ENCODE results near the gene CHTOP. TPM values are rescaled to one million over a fixed set of nuclear protein-coding genes. Genes with fewer than 3 reads are reported as not detected.

The CHTOP gene
- total and polyA plus RNA-seq, 2 of the 13 experiments (the other 11 are each of a cell fraction or from before 2014, with no cell fraction given): 38.0 to 51.9 TPM

DNA sequence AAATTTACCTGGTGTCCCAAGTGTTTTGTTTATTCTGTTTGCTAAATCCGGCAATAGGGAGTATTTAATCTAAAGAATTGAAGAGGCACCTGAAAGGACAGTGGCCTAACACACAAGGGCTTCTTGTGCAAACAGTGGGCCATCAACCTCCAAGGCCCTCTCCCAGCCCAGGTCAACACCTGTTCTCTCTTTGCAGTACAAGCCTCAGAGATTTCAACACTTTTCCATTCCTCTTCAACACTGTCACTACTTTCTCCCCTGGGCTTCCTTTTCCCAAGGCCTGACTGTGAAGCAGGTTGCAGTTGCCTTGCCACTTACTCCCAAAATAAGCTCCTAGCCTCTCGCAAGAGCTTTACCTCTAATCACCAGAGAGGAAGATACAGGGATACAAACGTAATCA, 21.5 kb downstream of the CHTOP start (continued):
- TF ChIP-seq, protein P1, sequence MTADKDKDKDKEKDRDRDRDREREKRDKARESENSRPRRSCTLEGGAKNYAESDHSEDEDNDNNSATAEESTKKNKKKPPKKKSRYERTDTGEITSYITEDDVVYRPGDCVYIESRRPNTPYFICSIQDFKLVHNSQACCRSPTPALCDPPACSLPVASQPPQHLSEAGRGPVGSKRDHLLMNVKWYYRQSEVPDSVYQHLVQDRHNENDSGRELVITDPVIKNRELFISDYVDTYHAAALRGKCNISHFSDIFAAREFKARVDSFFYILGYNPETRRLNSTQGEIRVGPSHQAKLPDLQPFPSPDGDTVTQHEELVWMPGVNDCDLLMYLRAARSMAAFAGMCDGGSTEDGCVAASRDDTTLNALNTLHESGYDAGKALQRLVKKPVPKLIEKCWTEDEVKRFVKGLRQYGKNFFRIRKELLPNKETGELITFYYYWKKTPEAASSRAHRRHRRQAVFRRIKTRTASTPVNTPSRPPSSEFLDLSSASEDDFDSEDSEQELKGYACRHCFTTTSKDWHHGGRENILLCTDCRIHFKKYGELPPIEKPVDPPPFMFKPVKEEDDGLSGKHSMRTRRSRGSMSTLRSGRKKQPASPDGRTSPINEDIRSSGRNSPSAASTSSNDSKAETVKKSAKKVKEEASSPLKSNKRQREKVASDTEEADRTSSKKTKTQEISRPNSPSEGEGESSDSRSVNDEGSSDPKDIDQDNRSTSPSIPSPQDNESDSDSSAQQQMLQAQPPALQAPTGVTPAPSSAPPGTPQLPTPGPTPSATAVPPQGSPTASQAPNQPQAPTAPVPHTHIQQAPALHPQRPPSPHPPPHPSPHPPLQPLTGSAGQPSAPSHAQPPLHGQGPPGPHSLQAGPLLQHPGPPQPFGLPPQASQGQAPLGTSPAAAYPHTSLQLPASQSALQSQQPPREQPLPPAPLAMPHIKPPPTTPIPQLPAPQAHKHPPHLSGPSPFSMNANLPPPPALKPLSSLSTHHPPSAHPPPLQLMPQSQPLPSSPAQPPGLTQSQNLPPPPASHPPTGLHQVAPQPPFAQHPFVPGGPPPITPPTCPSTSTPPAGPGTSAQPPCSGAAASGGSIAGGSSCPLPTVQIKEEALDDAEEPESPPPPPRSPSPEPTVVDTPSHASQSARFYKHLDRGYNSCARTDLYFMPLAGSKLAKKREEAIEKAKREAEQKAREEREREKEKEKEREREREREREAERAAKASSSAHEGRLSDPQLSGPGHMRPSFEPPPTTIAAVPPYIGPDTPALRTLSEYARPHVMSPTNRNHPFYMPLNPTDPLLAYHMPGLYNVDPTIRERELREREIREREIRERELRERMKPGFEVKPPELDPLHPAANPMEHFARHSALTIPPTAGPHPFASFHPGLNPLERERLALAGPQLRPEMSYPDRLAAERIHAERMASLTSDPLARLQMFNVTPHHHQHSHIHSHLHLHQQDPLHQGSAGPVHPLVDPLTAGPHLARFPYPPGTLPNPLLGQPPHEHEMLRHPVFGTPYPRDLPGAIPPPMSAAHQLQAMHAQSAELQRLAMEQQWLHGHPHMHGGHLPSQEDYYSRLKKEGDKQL (CRISPR knock-in tag; IDR thresholded peaks at IDR 0.05; ENCODE audit: low read depth): no peak
- TF ChIP-seq, protein P2, sequence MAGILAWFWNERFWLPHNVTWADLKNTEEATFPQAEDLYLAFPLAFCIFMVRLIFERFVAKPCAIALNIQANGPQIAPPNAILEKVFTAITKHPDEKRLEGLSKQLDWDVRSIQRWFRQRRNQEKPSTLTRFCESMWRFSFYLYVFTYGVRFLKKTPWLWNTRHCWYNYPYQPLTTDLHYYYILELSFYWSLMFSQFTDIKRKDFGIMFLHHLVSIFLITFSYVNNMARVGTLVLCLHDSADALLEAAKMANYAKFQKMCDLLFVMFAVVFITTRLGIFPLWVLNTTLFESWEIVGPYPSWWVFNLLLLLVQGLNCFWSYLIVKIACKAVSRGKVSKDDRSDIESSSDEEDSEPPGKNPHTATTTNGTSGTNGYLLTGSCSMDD (CRISPR knock-in tag; IDR thresholded peaks at IDR 0.05): no peak
- TF ChIP-seq ZNF644 (CRISPR knock-in tag; IDR thresholded peaks at IDR 0.05; ENCODE audit: low read depth) (peak; percentile 33; the same call in 1 of the 2 replicates), SAP130 (CRISPR knock-in tag; IDR thresholded peaks at IDR 0.05; ENCODE audit: low read depth) (peak; percentile 41; the same call in 1 of the 2 replicates), FOXJ3 (CRISPR knock-in tag; IDR thresholded peaks at IDR 0.05; ENCODE audit: borderline replicate concordance) (no peak), ZNF17 (CRISPR knock-in tag; IDR thresholded peaks at IDR 0.05) (no peak), MTF1 (CRISPR knock-in tag; IDR thresholded peaks at IDR 0.05) (no peak), ZFX (CRISPR knock-in tag; IDR thresholded peaks at IDR 0.05; ENCODE audit: low read depth) (peak; percentile 66), ZNF557 (CRISPR knock-in tag; IDR thresholded peaks at IDR 0.05) (no peak)
- TF ChIP-seq, protein P3, sequence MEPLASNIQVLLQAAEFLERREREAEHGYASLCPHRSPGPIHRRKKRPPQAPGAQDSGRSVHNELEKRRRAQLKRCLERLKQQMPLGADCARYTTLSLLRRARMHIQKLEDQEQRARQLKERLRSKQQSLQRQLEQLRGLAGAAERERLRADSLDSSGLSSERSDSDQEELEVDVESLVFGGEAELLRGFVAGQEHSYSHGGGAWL (CRISPR knock-in tag; IDR thresholded peaks at IDR 0.05): no peak
- TF ChIP-seq, protein P4, sequence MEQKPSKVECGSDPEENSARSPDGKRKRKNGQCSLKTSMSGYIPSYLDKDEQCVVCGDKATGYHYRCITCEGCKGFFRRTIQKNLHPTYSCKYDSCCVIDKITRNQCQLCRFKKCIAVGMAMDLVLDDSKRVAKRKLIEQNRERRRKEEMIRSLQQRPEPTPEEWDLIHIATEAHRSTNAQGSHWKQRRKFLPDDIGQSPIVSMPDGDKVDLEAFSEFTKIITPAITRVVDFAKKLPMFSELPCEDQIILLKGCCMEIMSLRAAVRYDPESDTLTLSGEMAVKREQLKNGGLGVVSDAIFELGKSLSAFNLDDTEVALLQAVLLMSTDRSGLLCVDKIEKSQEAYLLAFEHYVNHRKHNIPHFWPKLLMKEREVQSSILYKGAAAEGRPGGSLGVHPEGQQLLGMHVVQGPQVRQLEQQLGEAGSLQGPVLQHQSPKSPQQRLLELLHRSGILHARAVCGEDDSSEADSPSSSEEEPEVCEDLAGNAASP (CRISPR knock-in tag; IDR thresholded peaks at IDR 0.05; ENCODE audit: borderline replicate concordance): 0 out of 2 replicates have a peak, but pooled peaks have one; percentile 5
- TF ChIP-seq, protein P5, sequence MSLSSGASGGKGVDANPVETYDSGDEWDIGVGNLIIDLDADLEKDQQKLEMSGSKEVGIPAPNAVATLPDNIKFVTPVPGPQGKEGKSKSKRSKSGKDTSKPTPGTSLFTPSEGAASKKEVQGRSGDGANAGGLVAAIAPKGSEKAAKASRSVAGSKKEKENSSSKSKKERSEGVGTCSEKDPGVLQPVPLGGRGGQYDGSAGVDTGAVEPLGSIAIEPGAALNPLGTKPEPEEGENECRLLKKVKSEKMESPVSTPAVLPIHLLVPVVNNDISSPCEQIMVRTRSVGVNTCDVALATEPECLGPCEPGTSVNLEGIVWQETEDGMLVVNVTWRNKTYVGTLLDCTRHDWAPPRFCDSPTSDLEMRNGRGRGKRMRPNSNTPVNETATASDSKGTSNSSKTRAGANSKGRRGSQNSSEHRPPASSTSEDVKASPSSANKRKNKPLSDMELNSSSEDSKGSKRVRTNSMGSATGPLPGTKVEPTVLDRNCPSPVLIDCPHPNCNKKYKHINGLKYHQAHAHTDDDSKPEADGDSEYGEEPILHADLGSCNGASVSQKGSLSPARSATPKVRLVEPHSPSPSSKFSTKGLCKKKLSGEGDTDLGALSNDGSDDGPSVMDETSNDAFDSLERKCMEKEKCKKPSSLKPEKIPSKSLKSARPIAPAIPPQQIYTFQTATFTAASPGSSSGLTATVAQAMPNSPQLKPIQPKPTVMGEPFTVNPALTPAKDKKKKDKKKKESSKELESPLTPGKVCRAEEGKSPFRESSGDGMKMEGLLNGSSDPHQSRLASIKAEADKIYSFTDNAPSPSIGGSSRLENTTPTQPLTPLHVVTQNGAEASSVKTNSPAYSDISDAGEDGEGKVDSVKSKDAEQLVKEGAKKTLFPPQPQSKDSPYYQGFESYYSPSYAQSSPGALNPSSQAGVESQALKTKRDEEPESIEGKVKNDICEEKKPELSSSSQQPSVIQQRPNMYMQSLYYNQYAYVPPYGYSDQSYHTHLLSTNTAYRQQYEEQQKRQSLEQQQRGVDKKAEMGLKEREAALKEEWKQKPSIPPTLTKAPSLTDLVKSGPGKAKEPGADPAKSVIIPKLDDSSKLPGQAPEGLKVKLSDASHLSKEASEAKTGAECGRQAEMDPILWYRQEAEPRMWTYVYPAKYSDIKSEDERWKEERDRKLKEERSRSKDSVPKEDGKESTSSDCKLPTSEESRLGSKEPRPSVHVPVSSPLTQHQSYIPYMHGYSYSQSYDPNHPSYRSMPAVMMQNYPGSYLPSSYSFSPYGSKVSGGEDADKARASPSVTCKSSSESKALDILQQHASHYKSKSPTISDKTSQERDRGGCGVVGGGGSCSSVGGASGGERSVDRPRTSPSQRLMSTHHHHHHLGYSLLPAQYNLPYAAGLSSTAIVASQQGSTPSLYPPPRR (CRISPR knock-in tag; IDR thresholded peaks at IDR 0.05; ENCODE audit: borderline replicate concordance): 0 out of 2 replicates have a peak, but pooled peaks have one; percentile 33

Data from HepG2 (cell line).